ENCODE results near the gene MMP24. TPM values are rescaled to one million over a fixed set of nuclear protein-coding genes. Genes with fewer than 3 reads are reported as not detected.

Gene MMP24
- total RNA-seq, 2 experiments from 2014 or later = not detected

GRCh38 chr20:35299780-35300179 is 73.3 kb downstream of the MMP24 start:
- no peaks in the 10 kb centered on the region for H3K9me3 ChIP-seq (ENCODE audit: low read length)
- no peak overlapping the region for H2AFZ ChIP-seq (ENCODE audit: low read length)
- no peaks in the 10 kb centered on the region; the same call in 1 of the 2 replicates for H3K36me3 ChIP-seq (ENCODE audit: insufficient read depth, low read length)
- H3K4me3 ChIP-seq (ENCODE audit: low read depth, low read length, poor library complexity, severe bottlenecking) = no peak overlapping the region
- intact Hi-C loops (cut with micrococcal nuclease; ENCODE audit: unreplicated experiment) = no loop called here
- H3K9me2 ChIP-seq (ENCODE audit: insufficient read depth, low read length) = no peaks in the 10 kb centered on the region
- no peak for DNase-seq (ENCODE audit: low spot score)
- H3K27ac ChIP-seq (ENCODE audit: low read depth, low read length, poor library complexity, severe bottlenecking) = no peak overlapping the region
- H3K4me1 ChIP-seq (ENCODE audit: insufficient read depth, low read length, poor library complexity, severe bottlenecking) = peaks cover 5% of the 10 kb centered on the region
- no peak for TF ChIP-seq EZH2phosphoT487 (IDR thresholded peaks at IDR 0.05; ENCODE audit: borderline replicate concordance, low read depth, low read length)
- TF ChIP-seq, protein P1, sequence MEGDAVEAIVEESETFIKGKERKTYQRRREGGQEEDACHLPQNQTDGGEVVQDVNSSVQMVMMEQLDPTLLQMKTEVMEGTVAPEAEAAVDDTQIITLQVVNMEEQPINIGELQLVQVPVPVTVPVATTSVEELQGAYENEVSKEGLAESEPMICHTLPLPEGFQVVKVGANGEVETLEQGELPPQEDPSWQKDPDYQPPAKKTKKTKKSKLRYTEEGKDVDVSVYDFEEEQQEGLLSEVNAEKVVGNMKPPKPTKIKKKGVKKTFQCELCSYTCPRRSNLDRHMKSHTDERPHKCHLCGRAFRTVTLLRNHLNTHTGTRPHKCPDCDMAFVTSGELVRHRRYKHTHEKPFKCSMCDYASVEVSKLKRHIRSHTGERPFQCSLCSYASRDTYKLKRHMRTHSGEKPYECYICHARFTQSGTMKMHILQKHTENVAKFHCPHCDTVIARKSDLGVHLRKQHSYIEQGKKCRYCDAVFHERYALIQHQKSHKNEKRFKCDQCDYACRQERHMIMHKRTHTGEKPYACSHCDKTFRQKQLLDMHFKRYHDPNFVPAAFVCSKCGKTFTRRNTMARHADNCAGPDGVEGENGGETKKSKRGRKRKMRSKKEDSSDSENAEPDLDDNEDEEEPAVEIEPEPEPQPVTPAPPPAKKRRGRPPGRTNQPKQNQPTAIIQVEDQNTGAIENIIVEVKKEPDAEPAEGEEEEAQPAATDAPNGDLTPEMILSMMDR (conservative IDR thresholded peaks at IDR 0.05; ENCODE audit: low read length) = no peak
- no peaks in the 10 kb centered on the region for H3K79me2 ChIP-seq (ENCODE audit: insufficient read depth, low read depth, low read length)
- no peak overlapping the region for H3K4me2 ChIP-seq (ENCODE audit: low read length)
- no peaks in the 10 kb centered on the region for H4K20me1 ChIP-seq (ENCODE audit: insufficient read depth, low read length)
- BruUV-seq (replicated peaks) = no TSS peak
- POLR2A ChIA-PET = interaction anchor here (0.5 to 0.7 kb wide), 2 partner anchors 28 to 219 kb away, joined by 4 to 5 read pairs; no protein-coding TSS in a partner anchor
- CTCF ChIA-PET (ENCODE audit: unreplicated experiment) = interaction anchor here (0.6 kb wide), 1 partner anchor 332 kb away, joined by 4 read pairs; no protein-coding TSS in a partner anchor

DNA sequence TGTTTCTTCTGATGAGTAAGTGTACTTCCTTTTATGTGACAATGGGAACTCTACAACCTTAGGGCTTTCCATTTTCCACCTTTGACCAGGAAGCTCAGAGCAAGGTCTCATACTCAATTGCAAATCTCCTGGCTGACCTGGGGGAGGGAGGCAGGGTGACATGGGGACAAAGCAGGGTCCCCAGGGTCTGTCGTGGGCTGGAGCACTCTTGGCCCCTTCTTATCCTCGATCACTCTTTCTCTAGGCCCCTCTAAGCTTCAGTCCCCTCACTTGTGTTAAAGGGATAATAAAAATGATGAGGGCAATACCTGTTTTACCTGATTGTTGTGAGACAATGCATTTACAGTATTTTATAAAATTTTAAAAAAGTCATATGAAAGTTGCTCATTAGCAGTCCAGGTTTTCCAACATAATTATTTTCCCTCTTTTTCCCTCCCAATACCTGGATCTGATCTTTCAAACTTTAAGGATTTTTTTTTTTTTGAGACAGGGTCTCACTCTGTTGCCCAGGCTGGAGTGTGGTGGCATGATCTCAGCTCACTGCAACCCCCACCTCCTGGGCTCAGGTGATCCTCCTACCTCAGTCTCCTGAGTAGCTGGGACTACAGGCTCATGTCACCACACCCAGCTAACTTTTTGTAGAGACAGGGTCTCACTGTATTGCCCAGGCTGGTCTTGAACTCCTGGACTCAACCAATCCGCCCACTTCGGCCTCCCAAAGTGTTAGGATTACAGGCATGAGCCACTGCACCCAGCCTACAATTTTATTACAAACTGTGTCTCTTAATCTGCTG is 74.2 kb downstream of the MMP24 start:
- H3K9me3 ChIP-seq (ENCODE audit: low read length) = no peaks in the 10 kb centered on the region
- intact Hi-C loops (cut with micrococcal nuclease; ENCODE audit: unreplicated experiment) = no loop called here
- no peak overlapping the region for H3K4me3 ChIP-seq (ENCODE audit: low read depth, low read length, poor library complexity, severe bottlenecking)
- H4K20me1 ChIP-seq (ENCODE audit: insufficient read depth, low read length) = no peaks in the 10 kb centered on the region
- H3K36me3 ChIP-seq (ENCODE audit: insufficient read depth, low read length) = no peaks in the 10 kb centered on the region; the same call in 1 of the 2 replicates
- no TSS peak for BruUV-seq (replicated peaks)
- H3K4me2 ChIP-seq (ENCODE audit: low read length) = no peak overlapping the region
- ChIA-PET POLR2A (interaction anchor here (0.5 kb wide), 1 partner anchor 27 kb away, joined by 5 read pairs; no protein-coding TSS in a partner anchor), CTCF (ENCODE audit: unreplicated experiment) (no interaction called here)
- DNase-seq (ENCODE audit: low spot score) = no peak
- H2AFZ ChIP-seq (ENCODE audit: low read length) = no peak overlapping the region
- no peaks in the 10 kb centered on the region for H3K9me2 ChIP-seq (ENCODE audit: insufficient read depth, low read length)
- H3K79me2 ChIP-seq (ENCODE audit: insufficient read depth, low read depth, low read length) = no peaks in the 10 kb centered on the region
- TF ChIP-seq, protein P1 (conservative IDR thresholded peaks at IDR 0.05; ENCODE audit: low read length) = no peak
- TF ChIP-seq EZH2phosphoT487 (IDR thresholded peaks at IDR 0.05; ENCODE audit: borderline replicate concordance, low read depth, low read length) = no peak
- H3K27ac ChIP-seq (ENCODE audit: low read depth, low read length, poor library complexity, severe bottlenecking) = no peak overlapping the region
- peaks cover 5% of the 10 kb centered on the region for H3K4me1 ChIP-seq (ENCODE audit: insufficient read depth, low read length, poor library complexity, severe bottlenecking)

DNA sequence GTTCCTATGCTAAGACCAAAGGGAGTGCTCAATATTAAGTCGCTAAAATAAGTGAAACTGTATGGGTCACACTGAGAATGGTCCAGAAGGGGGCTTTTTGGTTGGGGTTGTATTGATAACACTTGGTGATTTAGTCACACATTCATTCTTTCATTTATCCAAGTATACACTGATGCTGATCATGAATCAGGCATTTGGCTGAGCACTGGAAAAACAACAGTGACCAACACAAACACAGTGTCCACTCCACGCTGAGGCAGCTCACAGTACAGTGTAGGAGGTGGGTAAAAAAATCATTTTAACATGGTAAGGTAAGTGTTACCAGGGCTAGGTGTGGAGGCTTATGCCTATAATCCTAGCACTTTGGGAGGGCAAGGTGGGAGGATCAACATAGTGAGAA is 74.9 kb downstream of the MMP24 start:
- TF ChIP-seq, protein P1 (conservative IDR thresholded peaks at IDR 0.05; ENCODE audit: low read length) = no peak
- TF ChIP-seq EZH2phosphoT487 (IDR thresholded peaks at IDR 0.05; ENCODE audit: borderline replicate concordance, low read depth, low read length) = no peak
- POLR2A ChIA-PET = no interaction called here
- Histone ChIP-seq H2AFZ (ENCODE audit: low read length) (no peak overlapping the region), H3K9me3 (ENCODE audit: low read length) (no peaks in the 10 kb centered on the region), H4K20me1 (ENCODE audit: insufficient read depth, low read length) (no peaks in the 10 kb centered on the region), H3K79me2 (ENCODE audit: insufficient read depth, low read depth, low read length) (no peaks in the 10 kb centered on the region), H3K9me2 (ENCODE audit: insufficient read depth, low read length) (no peaks in the 10 kb centered on the region), H3K4me3 (ENCODE audit: low read depth, low read length, poor library complexity, severe bottlenecking) (no peak overlapping the region), H3K36me3 (ENCODE audit: insufficient read depth, low read length) (no peaks in the 10 kb centered on the region; the same call in 1 of the 2 replicates), H3K4me2 (ENCODE audit: low read length) (no peak overlapping the region), H3K27ac (ENCODE audit: low read depth, low read length, poor library complexity, severe bottlenecking) (no peak overlapping the region), H3K4me1 (ENCODE audit: insufficient read depth, low read length, poor library complexity, severe bottlenecking) (peaks cover 5% of the 10 kb centered on the region)
- intact Hi-C loops (cut with micrococcal nuclease; ENCODE audit: unreplicated experiment) = no loop called here
- CTCF ChIA-PET (ENCODE audit: unreplicated experiment) = no interaction called here
- DNase-seq (ENCODE audit: low spot score) = no peak
- no TSS peak for BruUV-seq (replicated peaks)
